Esophagus muscularis mucosa (tissue), 3 donors: Measurements from ENCODE around the gene OR6J1.

Experiments used
- POLR2A ChIP-seq: fragments of 450-650 bp; IDR thresholded peaks from one replicate; pipeline ENCODE4 v1.6.1; 2017; ENCODE audit warnings: antibody characterized with exemption, moderate library complexity, mild to moderate bottlenecking, low read depth
- POLR2AphosphoS5 ChIP-seq, 2 donors: sonication (generic); formaldehyde crosslinking; IDR thresholded peaks; one replicate each; pipeline ENCODE4 v1.6.1; 2017; ENCODE audit warnings: antibody characterized with exemption in 2 of 2
- TF ChIP-seq, protein P1 (sequence below), 3 experiments: fragments of 200-600 bp in 2 of 3; fragments of 450-650 bp in 1 of 3; sonication (generic) in 2 of 3; IDR thresholded peaks; one replicate each; pipeline ENCODE4 v1.5.1; 2017 to 2019; ENCODE audit warnings: antibody characterized with exemption in 3 of 3, mild to moderate bottlenecking in 2 of 3, moderate library complexity in 1 of 3

- TF ChIP-seq, protein P1, sequence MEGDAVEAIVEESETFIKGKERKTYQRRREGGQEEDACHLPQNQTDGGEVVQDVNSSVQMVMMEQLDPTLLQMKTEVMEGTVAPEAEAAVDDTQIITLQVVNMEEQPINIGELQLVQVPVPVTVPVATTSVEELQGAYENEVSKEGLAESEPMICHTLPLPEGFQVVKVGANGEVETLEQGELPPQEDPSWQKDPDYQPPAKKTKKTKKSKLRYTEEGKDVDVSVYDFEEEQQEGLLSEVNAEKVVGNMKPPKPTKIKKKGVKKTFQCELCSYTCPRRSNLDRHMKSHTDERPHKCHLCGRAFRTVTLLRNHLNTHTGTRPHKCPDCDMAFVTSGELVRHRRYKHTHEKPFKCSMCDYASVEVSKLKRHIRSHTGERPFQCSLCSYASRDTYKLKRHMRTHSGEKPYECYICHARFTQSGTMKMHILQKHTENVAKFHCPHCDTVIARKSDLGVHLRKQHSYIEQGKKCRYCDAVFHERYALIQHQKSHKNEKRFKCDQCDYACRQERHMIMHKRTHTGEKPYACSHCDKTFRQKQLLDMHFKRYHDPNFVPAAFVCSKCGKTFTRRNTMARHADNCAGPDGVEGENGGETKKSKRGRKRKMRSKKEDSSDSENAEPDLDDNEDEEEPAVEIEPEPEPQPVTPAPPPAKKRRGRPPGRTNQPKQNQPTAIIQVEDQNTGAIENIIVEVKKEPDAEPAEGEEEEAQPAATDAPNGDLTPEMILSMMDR (IDR thresholded peaks at IDR 0.05): no peak
- TF ChIP-seq POLR2A (no peak), POLR2AphosphoS5 (IDR thresholded peaks at IDR 0.05) (no peak)
These were observed 56.9 kb downstream of the OR6J1 start for GRCh38 chr14:22587247-22587646.
